GM18909 (cell line): Measurements from ENCODE around the gene MPEG1.

ENCODE experiments used
- ATAC-seq: cut with Tn5 transposase; IDR thresholded peaks from one replicate; pipeline ENCODE4 v1.9.1; 2021; ENCODE audit warnings: mild to moderate bottlenecking; ENCODE audit not compliant: unreplicated experiment, poor library complexity

MPEG1 gene

GRCh38 chr11:59191095-59191494 is 21.6 kb downstream of the MPEG1 start:
- ATAC-seq: no peak

DNA sequence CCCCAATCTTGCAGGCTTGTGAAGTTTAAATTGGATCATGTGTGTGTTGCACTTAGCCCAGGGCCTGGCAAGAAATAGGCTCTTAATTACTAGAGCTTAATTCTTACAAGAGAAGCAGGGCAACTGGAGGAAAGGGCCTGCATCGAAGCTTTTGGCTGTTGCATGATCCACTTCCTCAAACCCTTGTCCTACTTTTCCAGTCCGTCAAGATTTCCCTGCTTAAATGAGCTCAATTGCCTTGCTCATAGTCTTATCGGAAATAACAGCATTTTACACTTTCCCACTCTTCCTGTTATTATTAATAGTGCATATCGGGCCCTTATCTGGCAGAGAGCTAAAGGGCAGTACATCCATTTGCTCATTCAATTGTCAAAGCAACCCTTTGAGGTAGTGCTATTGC is 22.7 kb downstream of the MPEG1 start:
- no peak for ATAC-seq

GRCh38 chr11:59188954-59189353 is 23.8 kb downstream of the MPEG1 start:
- ATAC-seq: no peak

DNA sequence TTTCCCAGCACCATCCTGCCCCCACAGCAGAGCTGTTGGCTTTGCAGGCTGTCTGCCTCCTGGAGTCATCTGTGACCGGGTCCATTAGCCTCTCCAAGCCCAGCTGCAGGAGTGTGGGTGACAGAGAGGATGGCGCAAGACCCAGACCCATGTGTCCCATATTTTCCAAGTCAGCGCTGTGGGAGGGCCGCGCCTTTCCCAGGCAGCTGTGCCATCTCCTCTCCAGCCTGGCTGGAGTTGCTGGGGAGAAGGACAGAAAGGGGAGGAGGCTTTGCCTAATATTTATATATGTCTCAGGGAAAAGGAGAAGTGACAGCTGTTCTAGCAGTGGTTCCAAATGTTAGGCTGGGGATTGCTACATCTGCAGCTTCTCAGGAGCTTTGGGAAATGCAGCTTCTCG is 25.1 kb downstream of the MPEG1 start:
- no peak for ATAC-seq

DNA sequence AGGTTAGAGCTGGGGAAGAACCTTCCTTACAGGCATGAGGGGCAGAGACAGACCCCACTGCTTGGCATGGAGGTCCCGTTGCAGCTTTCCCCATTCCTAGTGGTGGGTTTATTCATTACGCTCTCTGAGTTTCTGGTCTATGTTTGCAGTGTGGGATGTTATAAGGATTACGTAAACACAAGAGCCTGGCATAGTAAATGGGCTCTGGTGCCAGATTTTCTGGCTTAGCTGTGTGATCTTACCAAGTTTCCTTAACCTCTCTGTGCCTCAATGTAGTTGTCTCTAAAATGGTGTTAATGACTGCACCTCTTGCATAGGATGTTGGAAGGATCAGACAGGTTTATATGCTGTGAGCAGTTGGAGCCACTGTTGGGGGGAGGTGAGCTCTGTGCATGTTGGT is 25.7 kb downstream of the MPEG1 start:
- no peak for ATAC-seq

- ATAC-seq: peak; percentile 71
Observed at GRCh38 chr11:59186130-59186594, 26.6 kb downstream of the MPEG1 start.

DNA sequence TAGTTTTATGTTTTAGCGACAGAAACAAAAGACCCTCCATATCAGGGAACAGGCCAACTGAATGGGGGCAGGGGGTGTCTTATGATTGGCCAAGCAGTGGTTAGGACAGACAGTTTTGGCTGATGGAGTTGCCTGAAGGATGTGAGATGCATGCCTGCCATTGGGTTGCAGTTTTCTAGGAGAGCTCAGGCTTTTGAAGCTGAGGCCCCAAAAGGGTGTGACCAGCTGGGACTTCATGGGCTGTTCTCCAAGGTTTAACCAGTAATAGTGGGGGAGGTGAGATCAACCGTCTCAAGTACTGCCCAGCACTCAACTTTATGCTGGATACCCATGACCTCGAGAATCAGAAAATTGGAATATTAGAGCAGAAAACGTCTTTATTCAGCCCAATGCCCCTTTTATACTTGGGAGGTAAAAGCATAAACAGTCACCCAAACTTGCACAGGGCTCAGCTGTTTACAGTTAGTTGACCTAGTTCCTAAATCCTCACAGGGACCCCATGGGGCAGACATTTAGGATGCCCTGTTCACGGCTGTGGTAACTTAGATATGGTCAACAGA is 27.3 kb downstream of the MPEG1 start:
- no peak for ATAC-seq

- no peak for ATAC-seq
Observed at GRCh38 chr11:59184691-59185339, 27.9 kb downstream of the MPEG1 start.

GRCh38 chr11:59183771-59184170 is 29.0 kb downstream of the MPEG1 start:
- ATAC-seq: no peak

- peak; percentile 52 for ATAC-seq
Observed at GRCh38 chr11:59182457-59183151, 30.1 kb downstream of the MPEG1 start.

- ATAC-seq: no peak
Observed at GRCh38 chr11:59181746-59182456, 30.8 kb downstream of the MPEG1 start.

GRCh38 chr11:59180907-59181306 is 31.8 kb downstream of the MPEG1 start:
- ATAC-seq: no peak

- no peak for ATAC-seq
Observed at GRCh38 chr11:59180168-59180776, 32.5 kb downstream of the MPEG1 start.

DNA sequence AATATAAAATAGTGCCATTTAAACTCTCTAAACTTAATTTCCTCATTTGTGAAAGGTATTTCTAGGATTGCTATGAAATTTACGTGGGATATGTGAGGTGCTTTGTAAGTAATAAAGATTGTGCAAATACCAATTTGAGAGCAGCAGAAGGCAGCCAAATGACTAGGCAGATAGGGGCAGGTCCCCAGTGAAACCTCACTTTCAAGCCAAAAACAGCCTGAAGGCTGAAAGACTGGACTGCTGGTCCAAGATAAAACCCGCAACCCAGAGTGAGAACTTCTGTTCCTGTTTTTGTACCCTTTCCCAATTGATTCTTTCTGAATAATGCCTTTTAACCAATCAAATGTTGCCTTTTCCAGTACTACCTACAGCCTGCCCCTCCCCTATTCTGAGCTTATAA is 33.6 kb downstream of the MPEG1 start:
- ATAC-seq: no peak

DNA sequence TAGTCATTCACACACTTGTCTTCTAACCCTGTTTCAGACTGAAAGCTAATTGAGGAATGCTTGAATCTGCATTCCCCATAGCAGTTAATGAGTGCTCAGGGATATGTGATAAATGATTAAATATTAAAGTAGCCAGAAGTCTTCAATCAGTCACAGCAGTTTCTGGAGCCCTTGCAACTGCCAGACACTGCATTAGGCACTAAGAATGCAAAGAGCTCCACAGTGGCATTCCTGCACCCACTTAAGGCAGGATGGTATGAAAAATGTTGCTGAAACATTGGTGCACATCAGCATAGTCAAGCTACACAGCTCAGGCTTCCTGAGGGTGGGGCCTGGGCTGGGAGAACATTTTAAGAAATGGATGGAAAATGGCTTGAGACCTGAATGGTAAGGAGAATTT is 34.3 kb downstream of the MPEG1 start:
- no peak for ATAC-seq

- ATAC-seq: no peak
Observed at GRCh38 chr11:59176330-59176729, 36.4 kb downstream of the MPEG1 start.

- no peak for ATAC-seq
Observed at GRCh38 chr11:59175091-59175501, 37.6 kb downstream of the MPEG1 start.

DNA sequence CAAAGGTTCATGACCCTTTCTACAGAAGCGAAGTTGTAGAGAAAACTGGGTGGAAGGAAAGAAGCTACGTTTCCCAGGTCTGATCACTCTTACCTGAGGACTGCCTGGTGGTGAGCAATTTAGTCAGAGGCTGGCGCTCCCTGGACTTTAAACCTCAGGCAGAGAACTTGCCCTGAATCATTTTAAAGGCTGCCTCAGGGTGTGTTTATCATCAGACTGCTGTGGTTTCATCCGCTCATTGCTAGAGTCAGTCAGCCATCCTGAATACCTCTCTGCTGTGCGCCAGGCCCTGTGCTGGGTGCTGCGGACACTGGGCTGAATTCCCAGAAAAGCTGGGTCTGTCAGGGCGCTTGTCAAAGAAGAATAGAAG is 38.1 kb downstream of the MPEG1 start:
- ATAC-seq: no peak

DNA sequence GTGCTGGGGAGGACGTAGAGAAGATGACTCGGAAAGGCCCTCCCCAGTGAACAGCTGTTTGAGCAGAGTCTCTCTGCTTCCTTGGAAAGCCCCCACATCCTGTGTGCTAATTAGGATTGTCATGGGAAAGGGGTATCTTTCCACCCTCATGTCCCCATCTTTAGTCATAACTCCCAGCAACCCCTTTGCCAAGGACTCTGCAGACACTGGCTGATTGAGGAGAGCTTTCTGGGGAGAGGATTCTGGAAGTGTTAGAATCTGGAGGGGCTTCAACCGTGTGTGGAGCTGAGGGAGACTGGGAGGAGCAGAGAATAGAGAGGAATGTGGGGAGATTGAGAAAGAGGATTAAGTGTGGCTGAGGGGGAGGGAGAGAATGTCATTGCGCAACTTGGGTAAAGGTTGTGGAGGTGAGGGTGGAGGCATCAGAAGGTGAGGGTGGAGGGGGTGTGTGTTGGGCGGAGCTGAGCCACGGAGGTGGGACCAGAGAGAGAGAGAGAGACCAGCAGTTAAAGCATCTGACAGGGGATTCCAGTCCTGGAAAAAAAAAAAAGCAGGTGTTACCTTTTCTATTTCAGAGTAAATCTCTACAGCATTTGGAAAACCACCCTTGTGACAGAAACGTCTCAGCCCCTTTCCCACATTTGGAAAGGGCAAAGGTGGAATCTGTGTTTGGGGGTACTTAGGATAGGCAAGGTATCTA is 38.6 kb downstream of the MPEG1 start:
- ATAC-seq: no peak
